Loucy (cell line): ENCODE data around the gene ADORA2A.

Source experiments
- H2AFZ ChIP-seq: fragments of 200-600 bp; sonication (generic); 2 replicates; pipeline ENCODE4 v1.6.0; 2016; ENCODE audit warnings: antibody characterized with exemption, mild to moderate bottlenecking, low read length, moderate library complexity
- H3F3A ChIP-seq: fragments of 200-600 bp; 2 replicates; pipeline ENCODE4 v1.6.0; 2016; ENCODE audit warnings: antibody characterized with exemption, low read depth, mild to moderate bottlenecking
- H3K27me3 ChIP-seq: fragments of 200-600 bp; sonication (generic); 2 replicates; pipeline ENCODE4 v1.6.1; 2014; ENCODE audit warnings: low read length, mild to moderate bottlenecking; ENCODE audit not compliant: insufficient read depth, poor library complexity, severe bottlenecking
- H3K36me3 ChIP-seq: fragments of 200-600 bp; sonication (generic); 2 replicates; pipeline ENCODE4 v1.6.1; 2016; ENCODE audit warnings: low read length; ENCODE audit not compliant: insufficient read depth
- H3K4me1 ChIP-seq: fragments of 200-600 bp; sonication (generic); 2 replicates; pipeline ENCODE4 v1.5.1; 2014; ENCODE audit warnings: low read length, mild to moderate bottlenecking; ENCODE audit not compliant: insufficient read depth, poor library complexity, severe bottlenecking
- H3K4me2 ChIP-seq: fragments of 200-600 bp; sonication (generic); 2 replicates; pipeline ENCODE4 v1.6.0; 2014; ENCODE audit warnings: antibody characterized with exemption, low read length, low read depth, mild to moderate bottlenecking; ENCODE audit not compliant: poor library complexity, severe bottlenecking
- H3K4me3 ChIP-seq: fragments of 200-600 bp; sonication (generic); 2 replicates; pipeline ENCODE4 v1.5.1; 2014; ENCODE audit warnings: low read length, mild to moderate bottlenecking, mixed read lengths; ENCODE audit not compliant: poor library complexity, severe bottlenecking
- H3K79me2 ChIP-seq: fragments of 200-600 bp; sonication (generic); 2 replicates; pipeline ENCODE4 v1.6.1; 2014; ENCODE audit warnings: low read length; ENCODE audit not compliant: insufficient read depth
- H3K9ac ChIP-seq: fragments of 200-600 bp; sonication (generic); 2 replicates; pipeline ENCODE4 v1.6.0; 2014; ENCODE audit warnings: mild to moderate bottlenecking, low read depth, low read length, moderate library complexity; ENCODE audit not compliant: poor library complexity, severe bottlenecking
- H3K9me2 ChIP-seq: fragments of 200-600 bp; sonication (generic); replicated peaks from 2 replicates; pipeline ENCODE4 v1.6.1; 2016; ENCODE audit warnings: low read depth, low read length, mixed read lengths
- H3K9me3 ChIP-seq: fragments of 200-600 bp; sonication (generic); 2 replicates; pipeline ENCODE4 v1.6.1; 2014; ENCODE audit warnings: mild to moderate bottlenecking, antibody characterized with exemption, low read length, low read depth; ENCODE audit not compliant: insufficient read depth
- H4K20me1 ChIP-seq: fragments of 200-600 bp; sonication (generic); 2 replicates; pipeline ENCODE4 v1.6.0; 2014; ENCODE audit warnings: antibody characterized with exemption, low read length, mild to moderate bottlenecking; ENCODE audit not compliant: insufficient read depth, poor library complexity, severe bottlenecking
- CTCF ChIP-seq: fragments of 200-600 bp; sonication (generic); conservative IDR thresholded peaks from 2 replicates; pipeline ENCODE4 v1.5.1; 2014; ENCODE audit warnings: mild to moderate bottlenecking, antibody characterized with exemption, low read length
- EZH2phosphoT487 ChIP-seq: fragments of 200-600 bp; IDR thresholded peaks from 2 replicates; pipeline ENCODE4 v1.6.1; 2018; ENCODE audit warnings: antibody characterized with exemption, mild to moderate bottlenecking, moderate library complexity, borderline replicate concordance

The ADORA2A gene

DNA sequence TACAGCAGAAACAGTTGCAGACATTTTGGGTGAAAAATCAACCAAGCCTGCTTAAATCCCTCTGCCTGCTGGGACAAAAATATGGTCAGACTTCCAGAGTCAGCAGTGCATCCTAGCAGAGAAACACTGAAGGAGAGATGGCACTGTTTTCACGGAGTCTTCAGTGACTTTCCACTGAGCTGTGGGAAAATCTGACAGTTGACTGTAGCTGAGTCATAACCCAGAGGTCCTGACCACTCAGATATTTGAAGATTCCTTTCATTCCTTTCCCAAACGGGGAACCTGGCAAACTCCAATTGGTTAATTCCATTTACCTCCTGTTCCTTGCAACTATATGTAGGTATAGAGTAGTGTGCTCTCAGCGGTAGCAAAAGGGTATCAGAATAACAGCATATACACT, 46.8 kb downstream of the ADORA2A start:
- H3K36me3 ChIP-seq, result no peaks in the 10 kb centered on the region
- no peaks in the 10 kb centered on the region for H3K9me2 ChIP-seq

GRCh38 chr22:24474649-24475255, 47.4 kb downstream of the ADORA2A start:
- no peak for TF ChIP-seq EZH2phosphoT487
- TF ChIP-seq CTCF, result no peak
- Histone ChIP-seq H3F3A (no peaks in the 10 kb centered on the region), H2AFZ (no peak overlapping the region), H3K36me3 (no peaks in the 10 kb centered on the region), H3K4me3 (no peak overlapping the region), H3K9me2 (no peaks in the 10 kb centered on the region), H3K27me3 (no peaks in the 10 kb centered on the region), H4K20me1 (no peaks in the 10 kb centered on the region), H3K4me2 (no peak overlapping the region), H3K79me2 (no peaks in the 10 kb centered on the region), H3K9me3 (no peaks in the 10 kb centered on the region), H3K9ac (no peak overlapping the region), H3K4me1 (no peaks in the 10 kb centered on the region)

More for the DNA sequence above, 46.8 kb downstream of the ADORA2A start:
- Histone ChIP-seq H3K79me2 (no peaks in the 10 kb centered on the region), H3F3A (no peaks in the 10 kb centered on the region), H2AFZ (no peak overlapping the region), H3K4me3 (no peak overlapping the region), H4K20me1 (no peaks in the 10 kb centered on the region), H3K4me1 (no peaks in the 10 kb centered on the region), H3K9me3 (no peaks in the 10 kb centered on the region), H3K4me2 (no peak overlapping the region), H3K9ac (no peak overlapping the region), H3K27me3 (no peaks in the 10 kb centered on the region)
- TF ChIP-seq EZH2phosphoT487 (no peak), CTCF (no peak)

GRCh38 chr22:24481641-24482040, 54.2 kb downstream of the ADORA2A start:
- TF ChIP-seq EZH2phosphoT487, result no peak
- no peak for TF ChIP-seq CTCF
- Histone ChIP-seq H3K4me2 (no peak overlapping the region), H3K36me3 (no peaks in the 10 kb centered on the region), H3K9ac (no peak overlapping the region), H3F3A (no peaks in the 10 kb centered on the region), H2AFZ (0 out of 2 replicates have a peak overlapping the region, but pooled peaks have one; percentile 17), H3K27me3 (no peaks in the 10 kb centered on the region), H3K4me3 (no peak overlapping the region), H3K4me1 (no peaks in the 10 kb centered on the region), H3K79me2 (no peaks in the 10 kb centered on the region), H3K9me3 (no peaks in the 10 kb centered on the region), H4K20me1 (no peaks in the 10 kb centered on the region), H3K9me2 (no peaks in the 10 kb centered on the region)
